ENCODE measurements around the gene KBTBD4. TPM values are rescaled to one million over a fixed set of nuclear protein-coding genes. Genes with fewer than 3 reads are reported as not detected.

KBTBD4 gene
- total and polyA plus RNA-seq, 2 experiments from 2014 or later, result 16.8 to 35.5 TPM

- Histone ChIP-seq H3K36me3 (ENCODE audit: low read depth) (no peaks in the 10 kb centered on the region), H3K4me3 (peak overlapping the region; percentile 55; the same call in 1 of the 2 replicates), H3K9me3 (ENCODE audit: low read depth) (no peaks in the 10 kb centered on the region), H3K9ac (no peak overlapping the region), H3F3A (ENCODE audit: insufficient read depth) (no peaks in the 10 kb centered on the region), H3K9me2 (ENCODE audit: insufficient read depth) (no peaks in the 10 kb centered on the region), H3K27me3 (replicated peaks; ENCODE audit: insufficient read depth) (peaks cover 35% of the 10 kb centered on the region), H2AFZ (peak overlapping the region; percentile 48), H3K4me2 (ENCODE audit: unreplicated experiment) (peak overlapping the region; percentile 57), H3K27ac (no peak overlapping the region), H4K20me1 (ENCODE audit: insufficient read depth) (no peaks in the 10 kb centered on the region), H3K4me1 (ENCODE audit: insufficient read depth) (0 out of 2 replicates have a peak, but pooled peaks cover 3% of the 10 kb centered on the region), H3K79me2 (ENCODE audit: insufficient read depth) (no peaks in the 10 kb centered on the region)
- DNase-seq, result no peak
- in situ Hi-C loops (cut with MboI), result no loop called here
- peak; percentile 16; the same call in 1 of the 2 replicates for TF ChIP-seq EZH2phosphoT487 (IDR thresholded peaks at IDR 0.05; ENCODE audit: insufficient read depth, low read depth)
- no peak for TF ChIP-seq EZH2 (IDR thresholded peaks at IDR 0.05; ENCODE audit: insufficient read depth, poor library complexity, severe bottlenecking)
- WGBS, 2 experiments (ENCODE audit: low coverage in 1 of 2, low lambda C conversion rate in 2 of 2, missing lambda C conversion rate in 2 of 2), result 30 to 33% methylated on average over 5 to 6 of the region's 6 CpGs
Measured at GRCh38 chr11:47593492-47593933, 14.7 kb upstream of the KBTBD4 start.

GRCh38 chr11:47592970-47593369 lies 14.2 kb upstream of the KBTBD4 start:
- Histone ChIP-seq H3K9me2 (ENCODE audit: insufficient read depth) (no peaks in the 10 kb centered on the region), H3K4me2 (ENCODE audit: unreplicated experiment) (no peak overlapping the region), H3F3A (ENCODE audit: insufficient read depth) (no peaks in the 10 kb centered on the region), H3K9me3 (ENCODE audit: low read depth) (no peaks in the 10 kb centered on the region), H4K20me1 (ENCODE audit: insufficient read depth) (no peaks in the 10 kb centered on the region), H2AFZ (no peak overlapping the region), H3K9ac (no peak overlapping the region), H3K79me2 (ENCODE audit: insufficient read depth) (no peaks in the 10 kb centered on the region), H3K4me1 (ENCODE audit: insufficient read depth) (0 out of 2 replicates have a peak, but pooled peaks cover 3% of the 10 kb centered on the region), H3K27me3 (replicated peaks; ENCODE audit: insufficient read depth) (peaks cover 35% of the 10 kb centered on the region), H3K27ac (no peak overlapping the region), H3K4me3 (no peak overlapping the region), H3K36me3 (ENCODE audit: low read depth) (no peaks in the 10 kb centered on the region)
- TF ChIP-seq EZH2phosphoT487 (IDR thresholded peaks at IDR 0.05; ENCODE audit: insufficient read depth, low read depth) (no peak), EZH2 (IDR thresholded peaks at IDR 0.05; ENCODE audit: insufficient read depth, poor library complexity, severe bottlenecking) (no peak)
- in situ Hi-C loops (cut with MboI), result no loop called here
- WGBS, 2 experiments (ENCODE audit: low coverage in 1 of 2, low lambda C conversion rate in 2 of 2, missing lambda C conversion rate in 2 of 2), result 50 to 58% methylated on average over 2 of the region's 2 CpGs
- no peak for DNase-seq

- 0 out of 2 replicates have a peak, but pooled peaks cover 3% of the 10 kb centered on the region for H3K4me1 ChIP-seq (ENCODE audit: insufficient read depth)
- no peaks in the 10 kb centered on the region for H3F3A ChIP-seq (ENCODE audit: insufficient read depth)
- H3K27me3 ChIP-seq (replicated peaks; ENCODE audit: insufficient read depth), result peaks cover 35% of the 10 kb centered on the region
- H3K27ac ChIP-seq, result no peak overlapping the region
- H4K20me1 ChIP-seq (ENCODE audit: insufficient read depth), result no peaks in the 10 kb centered on the region
- TF ChIP-seq EZH2phosphoT487 (IDR thresholded peaks at IDR 0.05; ENCODE audit: insufficient read depth, low read depth) (no peak), EZH2 (IDR thresholded peaks at IDR 0.05; ENCODE audit: insufficient read depth, poor library complexity, severe bottlenecking) (no peak)
- no peaks in the 10 kb centered on the region for H3K79me2 ChIP-seq (ENCODE audit: insufficient read depth)
- H3K9me2 ChIP-seq (ENCODE audit: insufficient read depth), result no peaks in the 10 kb centered on the region
- 37 to 39% methylated on average over 4 of the region's 4 CpGs for WGBS, 2 experiments (ENCODE audit: low coverage in 1 of 2, low lambda C conversion rate in 2 of 2, missing lambda C conversion rate in 2 of 2)
- no peak for DNase-seq
- no peaks in the 10 kb centered on the region for H3K36me3 ChIP-seq (ENCODE audit: low read depth)
- H2AFZ ChIP-seq, result no peak overlapping the region
- no peak overlapping the region for H3K9ac ChIP-seq
- no peaks in the 10 kb centered on the region for H3K9me3 ChIP-seq (ENCODE audit: low read depth)
- in situ Hi-C loops (cut with MboI), result no loop called here
- no peak overlapping the region for H3K4me3 ChIP-seq
- no peak overlapping the region for H3K4me2 ChIP-seq (ENCODE audit: unreplicated experiment)
Measured at GRCh38 chr11:47592251-47592650, 13.5 kb upstream of the KBTBD4 start.

- no peak overlapping the region for H3K27ac ChIP-seq
- no peaks in the 10 kb centered on the region for H3K79me2 ChIP-seq (ENCODE audit: insufficient read depth)
- H3K4me1 ChIP-seq (ENCODE audit: insufficient read depth), result 0 out of 2 replicates have a peak, but pooled peaks cover 3% of the 10 kb centered on the region
- H3K9me3 ChIP-seq (ENCODE audit: low read depth), result no peaks in the 10 kb centered on the region
- no peak for TF ChIP-seq EZH2 (IDR thresholded peaks at IDR 0.05; ENCODE audit: insufficient read depth, poor library complexity, severe bottlenecking)
- TF ChIP-seq EZH2phosphoT487 (IDR thresholded peaks at IDR 0.05; ENCODE audit: insufficient read depth, low read depth), result no peak
- H3K4me3 ChIP-seq, result no peak overlapping the region
- no peaks in the 10 kb centered on the region for H3K9me2 ChIP-seq (ENCODE audit: insufficient read depth)
- no peak overlapping the region for H3K9ac ChIP-seq
- H3K27me3 ChIP-seq (replicated peaks; ENCODE audit: insufficient read depth), result peaks cover 35% of the 10 kb centered on the region
- H3F3A ChIP-seq (ENCODE audit: insufficient read depth), result no peaks in the 10 kb centered on the region
- no peaks in the 10 kb centered on the region for H3K36me3 ChIP-seq (ENCODE audit: low read depth)
- H3K4me2 ChIP-seq (ENCODE audit: unreplicated experiment), result no peak overlapping the region
- in situ Hi-C loops (cut with MboI), result no loop called here
- no peak overlapping the region for H2AFZ ChIP-seq
- no peaks in the 10 kb centered on the region for H4K20me1 ChIP-seq (ENCODE audit: insufficient read depth)
- WGBS, 2 experiments (ENCODE audit: low coverage in 1 of 2, low lambda C conversion rate in 2 of 2, missing lambda C conversion rate in 2 of 2), result 68 to 80% methylated on average over 7 of the region's 7 CpGs
- DNase-seq, result no peak
Measured at GRCh38 chr11:47591764-47592163, 13.0 kb upstream of the KBTBD4 start.

Data from GM23248 (cell line).